Right atrium auricular region (tissue), 2 donors: Measurements from ENCODE around the gene ZNF106. TPM values are rescaled to one million over a fixed set of nuclear protein-coding genes. Genes with fewer than 3 reads are reported as not detected.

Experiments used
- DNase-seq: peaks from one replicate; pipeline ENCODE4 v3.0.0-alpha.2; 2019; ENCODE audit warnings: low spot score
- H3K27ac ChIP-seq, 2 donors: fragments of 200-600 bp; sonication (generic); 1 replicate in 1 of 2; 2 replicates in 1 of 2; pipeline ENCODE4 v1.5.1; 2016 to 2019
- H3K27me3 ChIP-seq, 2 donors: fragments of 200-600 bp; sonication (generic); one replicate each; pipeline versions ENCODE4 v1.5.1 to v1.6.0; 2017 to 2019
- H3K36me3 ChIP-seq: fragments of 200-600 bp; sonication (generic); one replicate; pipeline ENCODE4 v1.5.1; 2016
- H3K4me1 ChIP-seq, 2 donors: fragments of 200-600 bp; sonication (generic); one replicate each; pipeline versions ENCODE4 v1.5.1 to v1.6.0; 2017 to 2019
- H3K4me3 ChIP-seq, 2 donors: fragments of 200-600 bp; sonication (generic); 1 replicate in 1 of 2; 2 replicates in 1 of 2; pipeline ENCODE4 v1.5.1; 2017 to 2019; ENCODE audit warnings: mild to moderate bottlenecking in 1 of 2, moderate library complexity in 1 of 2
- H3K9me3 ChIP-seq, 2 donors: fragments of 200-600 bp; sonication (generic); one replicate each; pipeline ENCODE4 v1.5.1; 2019
- total RNA-seq, 2 donors: library from RNA; depleted of rRNA; stranded (reverse); fragments of >200 nt; gene quantifications; one replicate each; pipeline ENCODE4 v1.1.0, GENCODE V29; 2016
- TF ChIP-seq, protein P1 (sequence below), 2 donors: fragments of 200-600 bp; sonication (generic); IDR thresholded peaks; one replicate each; pipeline ENCODE4 v1.5.1; 2019; ENCODE audit warnings: antibody characterized with exemption in 2 of 2

The ZNF106 gene
- total RNA-seq, 2 donors from 2014 or later: 332 to 619 TPM

DNA sequence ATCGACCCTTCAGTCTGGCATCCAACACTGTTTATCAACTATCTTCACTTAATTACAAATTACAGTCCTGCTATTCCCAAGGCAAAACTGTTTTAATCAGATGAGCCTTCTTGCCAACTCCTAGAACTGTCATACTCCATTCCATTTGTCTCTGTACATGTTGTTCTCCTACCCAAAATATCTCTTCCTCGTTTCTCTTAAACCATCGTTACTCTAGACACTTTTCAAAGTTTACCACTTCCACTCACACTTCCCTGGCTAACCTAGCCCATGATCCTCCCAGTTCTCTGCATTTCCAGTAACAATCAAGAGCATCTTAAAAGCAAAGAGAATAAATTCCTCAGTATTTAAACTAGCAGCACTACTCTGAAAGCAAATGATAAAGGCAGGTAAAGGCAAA, 19.9 kb downstream of the ZNF106 start:
- H3K27ac ChIP-seq: peak overlapping the region; percentile 66 to 83
- TF ChIP-seq, protein P1, sequence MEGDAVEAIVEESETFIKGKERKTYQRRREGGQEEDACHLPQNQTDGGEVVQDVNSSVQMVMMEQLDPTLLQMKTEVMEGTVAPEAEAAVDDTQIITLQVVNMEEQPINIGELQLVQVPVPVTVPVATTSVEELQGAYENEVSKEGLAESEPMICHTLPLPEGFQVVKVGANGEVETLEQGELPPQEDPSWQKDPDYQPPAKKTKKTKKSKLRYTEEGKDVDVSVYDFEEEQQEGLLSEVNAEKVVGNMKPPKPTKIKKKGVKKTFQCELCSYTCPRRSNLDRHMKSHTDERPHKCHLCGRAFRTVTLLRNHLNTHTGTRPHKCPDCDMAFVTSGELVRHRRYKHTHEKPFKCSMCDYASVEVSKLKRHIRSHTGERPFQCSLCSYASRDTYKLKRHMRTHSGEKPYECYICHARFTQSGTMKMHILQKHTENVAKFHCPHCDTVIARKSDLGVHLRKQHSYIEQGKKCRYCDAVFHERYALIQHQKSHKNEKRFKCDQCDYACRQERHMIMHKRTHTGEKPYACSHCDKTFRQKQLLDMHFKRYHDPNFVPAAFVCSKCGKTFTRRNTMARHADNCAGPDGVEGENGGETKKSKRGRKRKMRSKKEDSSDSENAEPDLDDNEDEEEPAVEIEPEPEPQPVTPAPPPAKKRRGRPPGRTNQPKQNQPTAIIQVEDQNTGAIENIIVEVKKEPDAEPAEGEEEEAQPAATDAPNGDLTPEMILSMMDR (IDR thresholded peaks at IDR 0.05): no peak
- H3K36me3 ChIP-seq: peaks cover 3% of the 10 kb centered on the region
- no peak overlapping the region for H3K4me3 ChIP-seq
- no peaks in the 10 kb centered on the region for H3K9me3 ChIP-seq
- DNase-seq: no peak
- H3K27me3 ChIP-seq: no peaks in the 10 kb centered on the region
- peaks cover 0 to 11% of the 10 kb centered on the region in 2 donors for H3K4me1 ChIP-seq

DNA sequence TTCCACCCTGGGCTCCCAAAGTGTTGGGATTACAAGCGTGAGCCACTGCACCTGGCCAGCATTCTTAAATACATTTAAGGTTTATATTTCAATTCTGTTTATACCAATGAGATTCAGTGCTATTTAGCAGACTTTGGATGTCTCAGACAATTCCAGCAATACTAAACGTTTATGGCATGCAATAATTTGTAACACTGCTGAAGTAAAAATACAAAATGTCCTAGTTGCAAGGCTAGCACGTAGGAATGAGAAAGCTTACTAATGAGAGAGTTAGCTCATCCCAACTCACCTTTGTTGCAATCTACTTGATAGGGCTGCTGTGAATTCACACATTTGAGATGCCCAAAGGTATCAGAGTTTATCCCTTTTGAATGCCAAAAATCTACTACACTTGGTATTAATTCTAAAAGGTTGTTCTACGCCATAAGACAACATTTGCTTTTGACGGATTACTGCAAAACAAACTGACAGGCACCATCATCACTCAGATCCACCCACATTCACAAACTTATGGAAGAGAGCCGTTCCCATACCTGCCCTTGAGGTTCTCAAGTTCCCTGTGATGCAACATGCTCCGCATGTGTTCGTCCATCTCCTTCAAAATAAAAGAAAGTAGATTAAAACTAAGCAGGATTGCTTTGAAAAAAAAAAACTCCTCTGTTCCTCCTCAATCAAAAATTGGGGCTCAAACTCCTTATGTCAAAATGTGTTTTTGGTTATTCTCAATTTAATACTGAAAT, 25.3 kb downstream of the ZNF106 start:
- no peak for DNase-seq
- Histone ChIP-seq H3K27ac (no peak overlapping the region), H3K27me3 (no peaks in the 10 kb centered on the region), H3K36me3 (peaks cover 13% of the 10 kb centered on the region), H3K4me3 (no peak overlapping the region), H3K9me3 (no peaks in the 10 kb centered on the region), H3K4me1 (peaks cover 0 to 13% of the 10 kb centered on the region in 2 donors)
- TF ChIP-seq, protein P1 (IDR thresholded peaks at IDR 0.05): no peak

DNA sequence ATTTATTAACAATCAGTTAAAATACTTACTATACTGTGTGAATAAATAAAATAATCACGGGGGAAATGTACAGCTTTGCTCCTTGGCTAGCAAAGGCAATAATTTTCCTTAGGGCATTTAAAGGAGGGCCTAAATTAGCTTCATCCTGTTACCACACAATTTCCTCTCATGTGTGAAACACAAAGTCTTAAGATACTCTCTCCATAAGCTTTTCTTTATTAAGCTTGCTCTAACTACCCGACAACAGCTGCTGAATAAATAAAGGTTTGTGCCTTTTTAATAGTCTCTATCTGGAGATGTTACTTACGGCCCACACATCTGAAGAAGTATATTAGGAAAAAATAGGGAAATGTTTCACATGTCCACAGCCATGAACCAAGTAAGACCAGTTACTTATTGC, 29.7 kb downstream of the ZNF106 start:
- no peak overlapping the region for H3K27ac ChIP-seq

DNA sequence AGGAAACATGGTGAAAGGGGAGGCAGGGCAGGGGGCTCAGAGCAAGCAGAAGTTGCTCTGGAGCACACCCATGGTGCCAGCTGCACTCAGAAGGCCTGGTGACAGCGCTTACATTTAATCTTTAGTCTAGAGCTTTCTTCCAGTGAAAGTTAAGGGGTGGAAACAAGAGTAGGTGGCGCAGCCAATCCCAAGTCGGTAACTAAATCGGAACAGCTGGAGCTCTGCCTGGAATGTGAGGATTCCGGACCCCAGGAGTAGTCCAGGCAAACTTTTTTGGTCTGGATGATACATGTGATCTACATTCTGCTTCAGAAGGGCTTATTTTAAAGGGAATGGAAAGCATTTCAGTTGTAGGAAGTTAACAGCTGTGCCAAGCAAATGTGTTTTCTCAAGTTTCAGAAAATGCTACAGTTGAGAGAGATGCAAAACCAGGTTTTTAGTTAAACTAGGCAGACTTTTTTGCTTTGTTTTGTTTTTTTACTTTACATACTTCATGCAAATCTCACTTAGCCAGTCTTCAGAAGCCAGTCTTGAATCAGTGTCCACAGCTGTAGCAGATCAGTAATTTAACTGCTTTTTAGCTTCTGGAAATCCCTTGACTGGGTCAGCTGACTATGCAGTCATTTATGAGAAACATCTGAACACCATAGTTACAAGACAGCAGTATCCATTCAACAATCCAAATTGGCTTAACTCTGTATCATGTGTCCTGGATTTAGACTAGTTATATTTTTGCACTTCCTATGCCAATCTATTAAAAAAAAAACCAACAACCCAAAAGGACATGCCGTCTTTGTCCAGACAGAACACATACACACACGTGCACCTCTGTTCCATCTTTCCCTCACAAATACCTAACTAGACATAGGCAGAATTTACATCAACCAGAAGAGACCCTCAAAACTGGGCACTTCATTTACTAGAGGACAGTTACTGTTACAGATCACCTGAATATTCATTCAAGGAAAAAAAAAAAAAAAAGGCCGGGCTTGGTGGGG, 33.2 kb downstream of the ZNF106 start:
- DNase-seq: peak; percentile 85
- TF ChIP-seq, protein P1 (IDR thresholded peaks at IDR 0.05): no peak
- no peaks in the 10 kb centered on the region for H3K27me3 ChIP-seq
- peak overlapping the region; percentile 43 to 48 for H3K4me3 ChIP-seq
- peaks cover 7% of the 10 kb centered on the region for H3K36me3 ChIP-seq
- H3K27ac ChIP-seq: peak overlapping the region; percentile 88
- peaks cover 0 to 44% of the 10 kb centered on the region in 2 donors for H3K4me1 ChIP-seq
- H3K9me3 ChIP-seq: no peaks in the 10 kb centered on the region

More for the DNA sequence above, 29.7 kb downstream of the ZNF106 start:
- Histone ChIP-seq H3K27me3 (no peaks in the 10 kb centered on the region), H3K9me3 (no peaks in the 10 kb centered on the region), H3K4me3 (no peak overlapping the region), H3K4me1 (peaks cover 0 to 34% of the 10 kb centered on the region in 2 donors), H3K36me3 (peaks cover 13% of the 10 kb centered on the region)
- TF ChIP-seq, protein P1 (IDR thresholded peaks at IDR 0.05): no peak
- DNase-seq: no peak

DNA sequence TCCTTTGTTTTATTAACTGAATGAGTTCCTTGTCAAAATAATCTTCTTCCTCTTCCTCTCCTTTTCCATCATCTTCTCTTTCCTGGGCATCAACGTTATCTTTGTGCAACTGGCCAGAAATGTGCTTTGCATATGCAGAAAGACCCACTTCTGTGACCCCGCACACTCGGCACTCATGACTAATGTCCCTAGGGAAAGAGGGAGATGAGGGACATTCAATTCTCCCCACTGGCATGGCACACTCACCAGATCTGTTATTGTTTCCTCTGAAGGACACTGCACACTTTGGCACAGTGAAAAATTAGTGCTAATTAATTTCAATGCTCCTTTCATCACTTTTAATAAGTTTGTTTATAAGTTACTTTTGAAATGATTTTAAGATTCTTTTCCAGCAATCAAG, 34.0 kb downstream of the ZNF106 start:
- H3K4me3 ChIP-seq: peak overlapping the region; percentile 43 to 48
- H3K27ac ChIP-seq: peak overlapping the region; percentile 88
- H3K36me3 ChIP-seq: peaks cover 7% of the 10 kb centered on the region
- H3K27me3 ChIP-seq: no peaks in the 10 kb centered on the region
- H3K9me3 ChIP-seq: no peaks in the 10 kb centered on the region
- peaks cover 0 to 45% of the 10 kb centered on the region in 2 donors for H3K4me1 ChIP-seq
- no peak for DNase-seq
- TF ChIP-seq, protein P1 (IDR thresholded peaks at IDR 0.05): no peak
